HG03045 (cell line): ENCODE data around the gene CST7.
"Not testable (repeated sequence)": the region's sequence is repeated elsewhere in the genome, so short reads cannot be mapped to it uniquely, and the experiment has no call there.

Experiments used
- ATAC-seq: cut with Tn5 transposase; IDR thresholded peaks from one replicate; pipeline ENCODE4 v1.9.1; 2021; ENCODE audit warnings: mild to moderate bottlenecking, moderate library complexity; ENCODE audit not compliant: unreplicated experiment

Gene CST7

DNA sequence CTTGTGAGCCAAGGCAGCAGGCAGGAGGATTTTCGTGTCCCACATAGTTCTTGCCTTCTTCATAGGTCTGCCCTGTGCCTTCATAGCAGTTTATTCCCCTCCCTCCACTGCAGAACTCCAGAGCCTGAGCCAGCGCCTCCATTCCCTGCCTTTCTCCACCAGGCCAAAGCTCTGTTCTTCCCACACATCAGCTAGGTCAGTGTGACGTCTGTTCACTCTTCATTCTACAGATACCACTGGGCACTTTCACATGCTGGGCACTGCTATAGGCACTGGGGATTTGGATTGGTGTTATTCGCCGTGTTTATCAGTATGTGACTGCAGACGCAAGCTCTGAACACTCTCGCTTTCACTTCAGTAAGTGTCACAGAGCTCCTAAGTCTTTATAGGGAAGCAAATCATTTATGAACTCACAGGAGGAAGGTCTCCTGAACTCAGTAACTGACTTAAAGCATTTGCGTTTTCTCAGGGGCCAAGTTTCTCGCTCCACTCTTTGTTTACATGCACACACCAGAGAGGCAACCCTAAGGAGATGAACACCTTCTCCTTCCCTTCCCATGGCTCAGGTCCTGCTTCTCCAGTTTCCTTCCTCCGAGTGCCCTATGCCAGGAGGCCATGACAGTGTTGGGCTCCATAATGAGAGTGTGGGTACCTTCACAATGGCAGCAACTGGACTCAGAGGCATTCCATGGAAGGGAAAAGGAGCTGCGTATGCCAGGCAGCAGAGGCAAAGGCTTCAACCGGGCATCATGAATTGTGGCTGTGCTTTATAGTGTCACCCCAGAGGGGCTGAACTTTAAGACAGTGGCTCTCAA, 49.8 kb downstream of the CST7 start:
- no peak for ATAC-seq

DNA sequence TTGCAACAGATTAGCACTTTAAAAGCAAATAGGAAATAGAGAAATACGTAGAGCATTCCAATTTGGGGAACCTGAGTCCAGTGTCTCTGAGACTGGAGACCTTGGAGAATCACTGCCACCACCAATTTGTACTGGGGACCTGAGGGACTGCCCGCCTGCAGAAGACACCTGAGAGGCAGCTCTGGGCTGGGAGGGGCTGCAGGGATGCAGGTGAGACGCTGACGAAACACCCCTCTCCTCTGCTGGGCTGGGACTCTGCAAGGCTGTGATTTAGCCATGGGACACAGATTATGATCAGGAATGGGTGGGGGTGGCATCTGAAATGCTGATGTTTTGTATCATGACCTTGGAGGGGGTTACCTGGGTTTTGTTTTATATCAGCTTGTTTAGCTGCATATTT, 50.5 kb downstream of the CST7 start:
- no peak for ATAC-seq

- ATAC-seq = no peak
Measured at GRCh38 chr20:25000268-25000801, 51.3 kb downstream of the CST7 start.

GRCh38 chr20:25001323-25001722, 52.3 kb downstream of the CST7 start:
- ATAC-seq = not testable (repeated sequence)

GRCh38 chr20:25003002-25003401, 53.9 kb downstream of the CST7 start:
- ATAC-seq = no peak

DNA sequence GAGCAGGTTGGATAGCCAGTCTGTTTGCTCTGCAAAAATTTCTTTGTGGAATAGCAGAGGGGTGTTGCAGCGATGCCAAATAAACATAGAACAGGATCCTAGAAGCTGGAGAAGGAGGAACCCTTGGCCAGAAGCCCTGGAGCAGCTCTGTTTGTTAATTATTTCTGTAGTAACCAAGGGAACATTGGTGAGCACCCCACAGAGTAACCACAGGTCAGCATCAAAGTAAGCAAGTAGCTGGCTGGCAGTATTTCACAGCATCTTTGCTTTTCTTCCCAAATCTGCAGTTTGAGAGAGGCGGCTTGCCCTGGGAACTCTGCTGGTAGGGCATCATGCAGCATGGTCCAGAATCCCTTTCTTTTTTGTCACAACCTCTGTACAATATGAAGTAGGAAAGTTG, 56.2 kb downstream of the CST7 start:
- no peak for ATAC-seq

DNA sequence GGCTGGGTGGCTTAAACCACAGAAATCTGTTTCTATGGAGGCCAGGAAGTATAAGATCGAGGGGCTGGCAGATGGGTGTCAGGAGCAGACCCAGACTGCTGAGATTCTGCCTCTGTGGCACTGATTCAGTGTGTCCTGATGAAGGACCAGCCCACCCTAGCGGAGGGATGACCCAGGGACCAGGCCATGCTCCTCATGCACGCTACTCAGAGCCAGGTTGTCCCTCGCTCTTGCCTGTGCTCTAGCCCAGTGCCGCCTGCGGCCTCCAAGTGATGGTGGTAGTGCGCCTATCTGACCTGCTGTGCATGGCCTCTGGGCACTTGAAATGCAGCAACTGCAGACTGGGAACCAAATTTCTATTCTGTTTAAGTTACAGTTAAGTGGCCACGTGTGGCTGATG, 56.6 kb downstream of the CST7 start:
- ATAC-seq = no peak

GRCh38 chr20:25006431-25007167, 57.5 kb downstream of the CST7 start:
- ATAC-seq = no peak

- ATAC-seq = no peak
Measured at GRCh38 chr20:25007491-25008305, 58.6 kb downstream of the CST7 start.

GRCh38 chr20:25008388-25009217, 59.5 kb downstream of the CST7 start:
- no peak for ATAC-seq
